HFF-Myc (cell line): Measurements from ENCODE around the gene MRPS26.
"Not testable (repeated sequence)": the region's sequence is repeated elsewhere in the genome, so short reads cannot be mapped to it uniquely, and the experiment has no call there.

Source experiments
- DNase-seq: peaks from one replicate; pipeline ENCODE4 v3.0.0-alpha.2; 2011; ENCODE audit warnings: low read depth; ENCODE audit errors: extremely low read depth
- H3K4me3 ChIP-seq: replicated peaks from 2 replicates; pipeline ENCODE4 v1.5.1; 2011; ENCODE audit warnings: low read depth, mild to moderate bottlenecking, control low read depth, low read length
- CTCF ChIP-seq: IDR thresholded peaks from 2 replicates; pipeline ENCODE4 v1.5.1; 2012; ENCODE audit warnings: mild to moderate bottlenecking, low read depth, low read length, control low read depth; ENCODE audit errors: missing control alignments

MRPS26 gene

GRCh38 chr20:3011752-3012151, 34.1 kb upstream of the MRPS26 start:
- DNase-seq = no peak
- no peak for TF ChIP-seq CTCF
- no peak overlapping the region for H3K4me3 ChIP-seq

GRCh38 chr20:3013771-3014170, 32.1 kb upstream of the MRPS26 start:
- H3K4me3 ChIP-seq = no peak overlapping the region
- no peak for TF ChIP-seq CTCF

GRCh38 chr20:3014179-3014578, 31.7 kb upstream of the MRPS26 start:
- no peak overlapping the region for H3K4me3 ChIP-seq
- DNase-seq = no peak
- TF ChIP-seq CTCF = no peak

More at GRCh38 chr20:3013771-3014170, 32.1 kb upstream of the MRPS26 start:
- no peak for DNase-seq

GRCh38 chr20:3014662-3015061, 31.2 kb upstream of the MRPS26 start:
- no peak for TF ChIP-seq CTCF
- H3K4me3 ChIP-seq = no peak overlapping the region
- DNase-seq = no peak

GRCh38 chr20:3015302-3015701, 30.6 kb upstream of the MRPS26 start:
- not testable (repeated sequence) for H3K4me3 ChIP-seq, DNase-seq

GRCh38 chr20:3021327-3021726, 24.5 kb upstream of the MRPS26 start:
- DNase-seq = no peak
- no peak for TF ChIP-seq CTCF
- no peak overlapping the region for H3K4me3 ChIP-seq

- no peak for TF ChIP-seq CTCF
- DNase-seq = no peak
- no peak overlapping the region for H3K4me3 ChIP-seq
These were observed 24.1 kb upstream of the MRPS26 start for GRCh38 chr20:3021777-3022176.

GRCh38 chr20:3022559-3023490, 23.0 kb upstream of the MRPS26 start:
- H3K4me3 ChIP-seq, DNase-seq: not testable (repeated sequence)
